ENCODE measurements around the gene H19.

The H19 gene

DNA sequence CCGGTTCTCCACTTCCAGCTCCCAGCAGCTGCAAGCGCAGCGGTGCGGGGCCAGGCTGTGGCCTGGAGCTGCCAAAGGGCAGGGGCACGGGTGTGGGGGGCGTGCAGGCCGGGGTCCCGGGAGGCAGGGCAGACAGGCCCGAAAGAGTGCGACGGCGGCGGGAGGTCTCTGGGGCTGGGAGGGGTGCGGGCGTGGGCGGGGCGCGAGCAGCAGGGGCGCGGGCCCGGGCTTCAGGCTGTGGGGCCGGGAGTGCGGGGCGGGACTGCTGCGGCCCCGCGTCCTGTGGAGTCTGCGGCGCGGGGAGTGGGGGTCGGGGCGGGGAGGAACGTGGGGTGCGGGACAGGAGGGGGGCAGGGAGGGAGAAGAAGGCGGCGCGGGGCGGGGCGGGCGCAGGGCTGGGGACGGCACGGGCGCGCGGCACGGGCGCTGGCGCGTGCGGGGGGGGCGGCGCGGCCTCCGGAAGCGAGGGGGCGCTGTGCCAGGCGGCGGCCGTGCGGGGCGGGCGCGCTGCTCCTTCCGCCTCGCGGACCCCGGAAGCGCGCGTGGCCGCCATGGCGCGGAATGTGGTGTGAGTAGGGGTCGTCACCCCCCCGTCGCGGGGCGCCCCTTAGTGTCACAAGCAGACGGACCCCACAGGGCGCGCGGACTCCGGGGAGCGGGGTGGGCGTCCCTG lies 50.7 kb downstream of the H19 start, which contains the start of gene MRPL23:
Gene MRPL23 (plus strand): TSS at position 521 of the 673 bp plus-strand sequence. CDS start 31 bp downstream, at position 552.
- no peak for DNase-seq

All from CD4-positive, alpha-beta T cell treated with Interleukin-6 for 4 hours (primary cell).